OCI-LY1 (cell line): ENCODE results near the gene REM2.

Experiments used
- CTCF ChIP-seq: fragments of 200-600 bp; sonication (generic), shearing (Covaris generic); IDR thresholded peaks from 2 replicates; pipeline ENCODE4 v1.5.1; 2017; ENCODE audit warnings: mild to moderate bottlenecking, antibody characterized with exemption, low read length, moderate library complexity, mixed read lengths
- EZH2 ChIP-seq: fragments of 200-600 bp; sonication (generic), shearing (Covaris generic); IDR thresholded peaks from 2 replicates; pipeline ENCODE4 v1.8.0; 2017; ENCODE audit warnings: borderline replicate concordance, mixed run types, mild to moderate bottlenecking, antibody characterized with exemption, low read length, moderate library complexity, mixed read lengths

GRCh38 chr14:22878271-22879246, 4.5 kb upstream of the REM2 start:
- no peak for TF ChIP-seq CTCF
- no peak for TF ChIP-seq EZH2
